Epithelial cell of esophagus (primary cell): ENCODE results near the gene MICU1.

Source experiments
- DNase-seq: peaks from one replicate; pipeline ENCODE4 v3.0.0; 2010; ENCODE audit warnings: low read depth
- H3K4me3 ChIP-seq: 2 replicates; pipeline ENCODE4 v1.5.1; 2011; ENCODE audit warnings: mild to moderate bottlenecking, low read length, control low read depth
- CTCF ChIP-seq: IDR thresholded peaks from 2 replicates; pipeline ENCODE4 v1.5.1; 2011; ENCODE audit warnings: low read depth, mild to moderate bottlenecking, low read length, control low read depth, inconsistent platforms; ENCODE audit not compliant: insufficient read depth; ENCODE audit errors: missing control alignments

The MICU1 gene

GRCh38 chr10:72333112-72334015 lies 292.5 kb downstream of the MICU1 start:
- TF ChIP-seq CTCF: no peak
- no peak overlapping the region for H3K4me3 ChIP-seq
- no peak for DNase-seq

GRCh38 chr10:72332423-72333111 lies 293.3 kb downstream of the MICU1 start:
- H3K4me3 ChIP-seq: no peak overlapping the region
- TF ChIP-seq CTCF: no peak
- no peak for DNase-seq

GRCh38 chr10:72331575-72332422 lies 294.1 kb downstream of the MICU1 start:
- H3K4me3 ChIP-seq: no peak overlapping the region
- peak; percentile 17 for TF ChIP-seq CTCF
- DNase-seq: peak; percentile 98

GRCh38 chr10:72330069-72330426 lies 295.8 kb downstream of the MICU1 start:
- no peak for TF ChIP-seq CTCF
- DNase-seq: no peak
- H3K4me3 ChIP-seq: no peak overlapping the region

- no peak for TF ChIP-seq CTCF
- no peak for DNase-seq
- no peak overlapping the region for H3K4me3 ChIP-seq
Observed at GRCh38 chr10:72329290-72330068, 296.4 kb downstream of the MICU1 start.

GRCh38 chr10:72328829-72329204 lies 297.1 kb downstream of the MICU1 start:
- H3K4me3 ChIP-seq: no peak overlapping the region
- no peak for TF ChIP-seq CTCF
- no peak for DNase-seq
